Measurements from ENCODE around the gene S1PR4.
"Not testable (repeated sequence)": the region's sequence is repeated elsewhere in the genome, so short reads cannot be mapped to it uniquely, and the experiment has no call there.

S1PR4 gene

GRCh38 chr19:3196064-3196932, 17.7 kb downstream of the S1PR4 start:
- DNase-seq, result no peak

- DNase-seq, result no peak
These were observed 18.3 kb downstream of the S1PR4 start for GRCh38 chr19:3196933-3197205.

DNA sequence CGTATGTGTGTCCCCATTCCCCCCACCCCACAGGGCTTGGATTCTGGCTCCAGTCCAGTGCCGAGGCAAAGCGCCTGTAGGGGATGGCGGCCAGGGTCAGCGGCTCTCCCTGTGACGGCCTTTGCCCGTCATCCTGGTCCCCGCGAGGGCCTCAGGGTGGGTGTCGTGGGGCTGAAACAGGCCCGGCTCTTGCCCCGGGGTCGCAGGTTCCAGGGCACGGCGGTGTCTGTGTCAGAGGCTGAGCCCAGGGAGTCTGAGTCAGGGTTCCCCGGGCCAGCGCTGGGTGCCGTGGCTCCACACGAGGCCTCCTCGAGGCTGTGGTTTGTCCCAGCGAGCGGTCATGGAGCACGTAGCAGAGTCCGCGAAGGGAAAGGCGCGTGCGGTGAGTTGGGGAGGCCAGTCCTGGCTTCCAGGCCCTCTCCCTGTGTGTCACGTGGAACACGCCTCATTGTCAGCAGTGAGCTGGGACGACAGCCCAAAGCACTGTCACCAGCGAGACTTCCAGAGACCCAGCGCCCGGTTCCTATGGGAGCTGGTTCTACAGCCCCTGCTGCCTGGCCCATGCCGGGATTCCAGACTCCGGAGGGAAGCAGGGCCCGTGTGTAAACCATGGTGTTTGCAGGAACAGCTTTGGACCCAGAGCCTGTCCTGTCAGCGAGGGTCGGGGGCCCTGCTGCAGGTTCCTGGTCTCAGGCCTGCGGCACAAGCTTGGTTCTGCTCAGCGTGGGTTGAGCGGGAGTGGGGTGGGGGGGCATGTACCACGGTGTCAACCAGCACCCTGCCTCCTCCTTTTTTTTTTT, 20.5 kb downstream of the S1PR4 start:
- no peak for DNase-seq

DNA sequence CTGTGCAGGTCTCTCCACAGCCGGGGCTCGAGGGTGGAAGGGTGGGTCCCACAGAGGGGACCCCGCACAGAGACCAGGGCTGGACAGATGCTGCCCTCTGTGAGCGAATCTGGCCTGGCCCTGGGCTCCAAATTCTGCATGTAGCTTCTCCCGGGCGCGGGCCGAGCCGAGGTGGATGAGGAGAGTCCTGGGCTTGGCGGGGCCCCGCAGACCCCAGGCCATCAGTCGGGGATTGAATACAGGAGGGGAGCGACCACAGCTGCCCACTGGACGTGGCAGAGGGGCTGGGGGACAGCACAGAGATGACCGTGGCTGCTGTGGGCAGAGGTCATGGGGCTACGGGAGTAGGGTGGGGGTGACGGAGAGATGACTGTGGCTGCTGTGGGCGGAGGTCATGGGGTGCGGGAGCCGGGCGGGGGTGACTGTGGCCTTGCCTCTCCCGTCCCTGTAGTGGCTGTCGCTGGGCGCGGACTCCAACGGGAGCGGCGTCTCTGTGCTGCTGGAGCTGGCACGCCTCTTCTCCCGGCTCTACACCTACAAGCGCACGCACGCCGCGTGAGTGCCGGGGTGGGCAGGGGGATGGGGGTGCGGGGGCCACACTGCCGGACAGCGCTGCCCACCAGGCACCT, 22.6 kb downstream of the S1PR4 start:
- DNase-seq, result no peak

DNA sequence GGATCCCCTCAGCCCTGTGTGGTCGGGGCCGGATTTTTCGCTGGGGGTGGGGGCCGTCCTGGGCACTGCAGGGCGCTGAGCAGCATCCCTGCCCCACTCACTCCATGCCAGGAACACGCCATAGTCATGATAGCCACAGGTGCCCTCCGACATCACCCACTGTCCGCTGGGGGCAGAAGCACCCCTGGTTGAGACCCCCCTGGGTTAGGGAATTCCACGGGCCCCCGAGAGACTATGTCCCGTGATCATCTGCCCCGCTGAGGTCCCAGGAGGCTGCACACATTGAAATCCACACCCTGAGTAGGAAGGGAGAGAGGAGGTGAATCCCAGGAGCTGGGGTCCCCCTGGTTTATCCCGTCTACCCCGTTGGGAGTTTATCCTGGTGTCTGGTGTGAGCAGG, 23.3 kb downstream of the S1PR4 start:
- DNase-seq, result no peak

DNA sequence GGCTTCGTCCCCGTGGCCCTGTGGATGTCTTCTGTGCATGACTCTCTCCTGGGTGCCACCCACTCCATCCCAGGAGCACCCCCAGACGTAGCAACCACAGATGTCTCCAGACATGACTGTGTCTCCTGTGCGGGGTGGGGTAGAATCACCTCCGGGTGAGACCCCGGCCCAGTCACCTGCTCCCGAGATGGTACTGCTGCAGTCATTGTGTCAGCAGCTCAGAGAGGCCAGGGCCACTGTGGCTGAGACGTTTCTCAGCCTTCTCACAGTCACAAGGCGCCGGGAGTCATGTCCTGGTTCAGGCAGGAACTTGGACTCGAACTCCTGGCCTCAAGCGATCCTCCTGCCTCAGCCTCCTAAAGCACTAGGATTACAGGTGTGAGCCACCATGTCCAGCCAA, 23.8 kb downstream of the S1PR4 start:
- no peak for DNase-seq

GRCh38 chr19:3202895-3203294, 24.3 kb downstream of the S1PR4 start:
- not testable (repeated sequence) for DNase-seq

DNA sequence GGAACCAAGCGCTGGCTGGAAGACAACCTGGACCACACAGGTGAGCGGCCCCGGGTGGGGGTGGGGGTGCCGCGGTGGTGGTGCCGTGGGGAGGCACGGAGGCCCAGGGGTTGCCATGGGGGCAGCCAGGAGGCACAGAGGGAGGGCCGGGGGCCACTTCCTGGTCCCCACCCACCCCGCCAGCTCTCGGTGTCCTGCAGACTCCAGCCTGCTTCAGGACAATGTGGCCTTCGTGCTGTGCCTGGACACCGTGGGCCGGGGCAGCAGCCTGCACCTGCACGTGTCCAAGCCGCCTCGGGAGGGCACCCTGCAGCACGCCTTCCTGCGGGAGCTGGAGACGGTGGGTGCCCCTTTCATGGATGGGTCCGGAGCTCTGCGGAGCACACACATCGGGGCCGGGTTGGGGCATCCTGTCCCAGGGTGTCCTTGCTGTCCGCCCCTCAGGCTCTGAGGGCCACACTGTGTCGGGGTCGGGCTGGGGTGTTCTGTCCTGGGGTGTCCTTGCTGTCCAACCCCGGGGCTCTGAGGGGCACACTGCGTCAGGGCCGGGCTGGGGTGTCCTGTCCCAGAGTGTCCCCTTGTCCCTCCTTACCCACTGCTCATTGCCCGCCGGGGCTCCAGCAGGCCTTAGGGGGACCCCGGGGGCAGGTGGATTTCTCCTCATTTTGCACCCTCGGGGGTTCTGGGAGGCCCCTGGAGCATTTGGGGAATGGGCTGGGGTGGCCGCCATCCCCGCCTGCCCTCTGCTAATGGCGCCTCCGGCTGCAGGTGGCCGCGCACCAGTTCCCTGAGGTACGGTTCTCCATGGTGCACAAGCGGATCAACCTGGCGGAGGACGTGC, 25.5 kb downstream of the S1PR4 start:
- DNase-seq, result no peak

- DNase-seq, result no peak
These were observed 26.2 kb downstream of the S1PR4 start for GRCh38 chr19:3204646-3205275.

DNA sequence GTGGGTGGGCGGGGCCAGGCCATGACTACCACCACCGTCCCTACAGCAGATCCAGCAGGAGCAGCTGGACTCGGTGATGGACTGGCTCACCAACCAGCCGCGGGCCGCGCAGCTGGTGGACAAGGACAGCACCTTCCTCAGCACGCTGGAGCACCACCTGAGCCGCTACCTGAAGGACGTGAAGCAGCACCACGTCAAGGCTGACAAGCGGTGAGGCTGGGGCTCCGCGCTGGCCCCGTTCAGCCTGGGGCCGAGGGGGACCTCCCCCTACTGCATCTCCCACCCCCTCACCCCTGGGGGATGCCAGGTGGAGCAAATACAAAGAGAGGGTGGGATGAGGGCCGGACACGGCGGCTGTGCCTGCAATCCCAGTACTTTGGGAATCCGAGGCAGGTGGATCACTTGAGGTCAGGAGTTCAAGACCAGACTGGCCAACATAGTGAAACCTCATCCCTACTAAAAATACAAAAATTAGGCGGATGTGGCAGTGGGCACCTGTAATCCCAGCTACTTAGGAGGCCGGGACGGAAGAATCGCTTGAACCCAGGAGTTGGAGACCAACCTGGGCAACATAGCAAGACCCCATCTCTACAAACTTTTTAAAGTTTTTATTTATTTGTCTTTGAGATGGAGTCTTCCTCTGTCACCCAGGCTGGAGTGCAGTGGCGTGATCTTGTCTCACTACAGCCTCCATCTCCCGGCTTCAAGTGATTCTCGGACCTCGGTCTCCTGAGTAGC, 27.8 kb downstream of the S1PR4 start:
- DNase-seq, result no peak

- no peak for DNase-seq
These were observed 29.1 kb downstream of the S1PR4 start for GRCh38 chr19:3207461-3208242.

GRCh38 chr19:3208317-3209207, 30.0 kb downstream of the S1PR4 start:
- no peak for DNase-seq

DNA sequence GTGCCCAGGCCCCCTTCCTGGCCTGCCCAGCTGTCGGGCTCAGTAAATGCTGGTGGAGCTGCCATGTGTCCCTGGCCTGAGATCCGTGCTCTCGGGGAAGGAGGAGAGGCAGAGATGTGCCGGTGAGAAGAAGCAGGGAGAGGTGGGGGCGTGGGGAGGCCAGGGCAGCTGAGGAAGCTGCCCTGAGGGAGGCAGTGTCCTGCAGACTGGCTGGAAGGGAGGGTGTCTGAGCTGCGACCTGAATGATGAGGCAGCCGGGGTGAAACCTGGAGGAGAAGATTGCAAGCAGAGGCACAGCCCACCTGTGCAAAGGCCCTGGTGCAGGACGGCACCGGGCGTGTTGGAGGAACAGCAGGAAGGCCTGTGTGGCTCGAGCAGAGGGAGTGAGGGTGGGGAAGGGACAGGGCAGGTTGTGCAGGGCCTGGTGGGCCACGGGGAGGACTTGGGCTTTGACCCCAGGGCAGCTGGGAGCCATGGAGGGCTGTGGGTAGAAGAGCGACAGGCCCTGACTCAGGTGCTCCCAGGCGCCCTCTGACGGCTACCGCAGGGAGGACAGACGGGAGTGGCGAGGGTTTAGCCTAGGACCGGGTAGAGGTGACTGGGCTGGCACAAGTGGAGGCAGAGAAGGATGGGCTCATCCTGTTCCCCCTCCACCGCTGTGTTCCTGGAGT, 31.9 kb downstream of the S1PR4 start:
- no peak for DNase-seq

GRCh38 chr19:3211191-3211590, 32.6 kb downstream of the S1PR4 start:
- no peak for DNase-seq

DNA sequence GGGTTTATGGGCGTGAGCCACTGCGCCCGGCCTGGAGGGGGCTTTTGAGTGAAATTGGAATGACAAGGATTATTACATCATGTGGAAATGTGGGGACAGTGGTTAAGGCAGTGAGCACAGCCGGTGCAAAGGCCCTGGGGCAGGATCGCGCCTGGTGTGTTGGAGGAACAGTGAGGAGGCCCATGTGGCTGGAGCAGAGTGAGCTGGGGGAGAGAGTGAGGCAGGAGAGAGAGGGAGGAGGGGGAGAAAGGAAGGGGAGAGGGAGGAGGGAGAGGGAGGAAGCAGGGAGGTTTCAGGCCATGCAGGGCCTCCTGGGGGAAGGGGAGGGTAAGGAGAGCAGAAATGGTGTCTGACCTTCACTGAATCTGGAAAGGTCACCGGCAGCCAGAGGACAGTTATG, 34.6 kb downstream of the S1PR4 start:
- no peak for DNase-seq

- no peak for DNase-seq
These were observed 38.3 kb downstream of the S1PR4 start for GRCh38 chr19:3216874-3217273.

DNA sequence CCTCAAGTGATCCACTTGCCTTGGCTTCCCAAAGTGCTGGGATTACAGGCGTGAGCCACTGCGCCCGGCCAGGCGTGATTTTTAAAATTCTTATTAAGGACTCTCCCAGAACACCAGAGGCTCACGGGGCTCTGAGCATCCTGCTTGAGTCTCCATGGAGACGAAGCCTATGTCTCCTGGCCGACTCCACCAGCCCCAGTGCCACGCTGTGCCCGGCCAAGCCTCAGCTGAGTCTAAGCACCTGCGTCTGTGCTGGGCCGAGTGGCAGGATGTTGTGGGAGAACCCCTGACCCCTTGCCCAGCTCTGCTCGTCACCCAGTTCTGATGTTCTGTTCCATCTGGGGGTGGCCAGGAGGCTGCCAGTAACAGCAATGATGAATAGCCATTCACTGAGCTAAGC, 42.0 kb downstream of the S1PR4 start:
- DNase-seq, result no peak

GRCh38 chr19:3221576-3221975, 43.0 kb downstream of the S1PR4 start:
- DNase-seq, result not testable (repeated sequence)

GRCh38 chr19:3222709-3223108, 44.1 kb downstream of the S1PR4 start:
- no peak for DNase-seq
